Fibroblast of lung (primary cell): ENCODE measurements around the gene DCLRE1B. TPM values are rescaled to one million over a fixed set of nuclear protein-coding genes. Genes with fewer than 3 reads are reported as not detected.

Experiments
- DNase-seq, 2 donors: peaks; one replicate each; pipeline versions ENCODE4 v3.0.0 to v3.0.0-alpha.2; 2010; ENCODE audit warnings: low read depth in 2 of 2
- H2AFZ ChIP-seq: 2 replicates; pipeline ENCODE4 v1.5.1; 2012; ENCODE audit warnings: low read length, control low read depth, inconsistent platforms
- H3K27ac ChIP-seq: 2 replicates; pipeline ENCODE4 v1.5.1; 2011; ENCODE audit warnings: low read length, control low read depth; ENCODE audit not compliant: insufficient read depth
- H3K27me3 ChIP-seq: 2 replicates; pipeline ENCODE4 v1.5.1; 2011; ENCODE audit warnings: mild to moderate bottlenecking, low read length; ENCODE audit not compliant: control insufficient read depth, insufficient read depth
- H3K36me3 ChIP-seq: 2 replicates; pipeline ENCODE4 v1.5.1; 2011; ENCODE audit warnings: low read length; ENCODE audit not compliant: control insufficient read depth, insufficient read depth
- H3K4me1 ChIP-seq: 2 replicates; pipeline ENCODE4 v1.5.1; 2011; ENCODE audit warnings: low read length; ENCODE audit not compliant: control insufficient read depth, insufficient read depth; ENCODE audit errors: extremely low read depth
- H3K4me2 ChIP-seq: 2 replicates; pipeline ENCODE4 v1.5.1; 2011; ENCODE audit warnings: low read length, control low read depth; ENCODE audit not compliant: insufficient read depth; ENCODE audit errors: extremely low read depth
- H3K4me3 ChIP-seq, 4 experiments: fragments of 200-600 bp in 1 of 4; sonication (generic) in 1 of 4; replicated peaks in 1 of 4; 2 replicates each; pipeline ENCODE4 v1.5.1; 2011 to 2016; ENCODE audit warnings: low read length in 4 of 4, low read depth in 3 of 4, mild to moderate bottlenecking in 3 of 4, control low read depth in 2 of 4, inconsistent platforms in 1 of 4, mixed read lengths in 1 of 4; ENCODE audit not compliant: insufficient read depth in 1 of 4; ENCODE audit errors: control extremely low read depth in 1 of 4
- H3K79me2 ChIP-seq: 2 replicates; pipeline ENCODE4 v1.5.1; 2012; ENCODE audit warnings: mild to moderate bottlenecking, low read length, inconsistent platforms; ENCODE audit not compliant: control insufficient read depth, insufficient read depth
- H3K9ac ChIP-seq: 2 replicates; pipeline ENCODE4 v1.5.1; 2011; ENCODE audit warnings: mild to moderate bottlenecking, low read length, control low read depth; ENCODE audit not compliant: insufficient read depth
- H3K9me3 ChIP-seq: 2 replicates; pipeline ENCODE4 v1.5.1; 2012; ENCODE audit warnings: low read depth, low read length; ENCODE audit not compliant: control insufficient read depth, insufficient read depth
- H4K20me1 ChIP-seq: 2 replicates; pipeline ENCODE4 v1.5.1; 2011; ENCODE audit warnings: low read length; ENCODE audit not compliant: control insufficient read depth, insufficient read depth; ENCODE audit errors: extremely low read depth
- CTCF ChIP-seq, 2 donors: IDR thresholded peaks in 1 of 2; conservative IDR thresholded peaks in 1 of 2; 1 replicate in 1 of 2; 2 replicates in 1 of 2; pipeline ENCODE4 v1.5.1; 2011 to 2012; ENCODE audit warnings: low read length in 2 of 2, control low read depth in 1 of 2, inconsistent platforms in 1 of 2, low read depth in 1 of 2, mild to moderate bottlenecking in 1 of 2
- EZH2 ChIP-seq: IDR thresholded peaks from 2 replicates; pipeline ENCODE4 v1.5.1; 2012; ENCODE audit warnings: low read length, control low read depth, mild to moderate bottlenecking; ENCODE audit errors: missing control alignments
- polyA plus RNA-seq, 2 donors: library from polyadenylated mRNA; depleted of rRNA in 1 of 2; stranded (reverse) in 1 of 2; unstranded in 1 of 2; fragments of >200 nt; gene quantifications; 2 replicates each; pipeline ENCODE4 v1.2.1, GENCODE V29; 2011 to 2012; ENCODE audit warnings: missing spikeins in 1 of 2
- total RNA-seq: library from RNA; depleted of rRNA; stranded (reverse); fragments of >200 nt; gene quantifications from 2 replicates; pipeline ENCODE4 v1.2.1, GENCODE V29; 2014

The DCLRE1B gene
- total and polyA plus RNA-seq, 2 donors (not counting 1 experiment from before 2014, with no cell fraction given): 0.66 to 3.4 TPM

GRCh38 chr1:113901191-113901590 lies 3.9 kb upstream of the DCLRE1B start:
- TF ChIP-seq EZH2: no peak
- no peak for TF ChIP-seq CTCF (conservative IDR thresholded peaks at IDR 0.05 in 1 of 2, IDR thresholded peaks at IDR 0.05 in 1 of 2; ENCODE audit: low read depth in 1 of 2, low read length in 2 of 2)
- Histone ChIP-seq H3K27me3 (no peaks in the 10 kb centered on the region), H3K4me2 (no peak overlapping the region), H3K36me3 (peaks cover 5% of the 10 kb centered on the region), H3K4me3 (no peak overlapping the region), H3K9ac (no peak overlapping the region), H2AFZ (no peak overlapping the region), H3K4me1 (no peaks in the 10 kb centered on the region), H4K20me1 (no peaks in the 10 kb centered on the region), H3K79me2 (peaks cover 20% of the 10 kb centered on the region), H3K9me3 (no peaks in the 10 kb centered on the region), H3K27ac (no peak overlapping the region)
- DNase-seq: no peak

- Histone ChIP-seq H3K4me3 (peak overlapping the region; percentile 57 to 88 (median 86)), H3K27me3 (no peaks in the 10 kb centered on the region), H3K36me3 (peaks cover 5% of the 10 kb centered on the region), H3K27ac (peak overlapping the region; percentile 85), H3K9me3 (no peaks in the 10 kb centered on the region), H2AFZ (peak overlapping the region; percentile 89), H3K4me2 (peak overlapping the region; percentile 92), H3K79me2 (peaks cover 25% of the 10 kb centered on the region), H4K20me1 (no peaks in the 10 kb centered on the region), H3K4me1 (no peaks in the 10 kb centered on the region), H3K9ac (no peak overlapping the region)
- TF ChIP-seq EZH2 (no peak), CTCF (conservative IDR thresholded peaks at IDR 0.05 in 1 of 2, IDR thresholded peaks at IDR 0.05 in 1 of 2; ENCODE audit: low read depth in 1 of 2, low read length in 2 of 2) (no peak)
- peak in 1 of 2 donors; percentile 2 for DNase-seq
These were observed 1.4 kb upstream of the DCLRE1B start for GRCh38 chr1:113903501-113904292.

- H3K9ac ChIP-seq: peak overlapping the region; percentile 70
- H3K79me2 ChIP-seq: peaks cover 25% of the 10 kb centered on the region
- H3K27me3 ChIP-seq: no peaks in the 10 kb centered on the region
- H3K4me2 ChIP-seq: peak overlapping the region; percentile 92
- peaks cover 5% of the 10 kb centered on the region for H3K36me3 ChIP-seq
- peak overlapping the region; percentile 57 to 88 (median 86) for H3K4me3 ChIP-seq
- H2AFZ ChIP-seq: peak overlapping the region; percentile 89
- TF ChIP-seq CTCF (conservative IDR thresholded peaks at IDR 0.05 in 1 of 2, IDR thresholded peaks at IDR 0.05 in 1 of 2; ENCODE audit: low read depth in 1 of 2, low read length in 2 of 2) (no peak), EZH2 (no peak)
- DNase-seq: no peak
- H3K9me3 ChIP-seq: no peaks in the 10 kb centered on the region
- peak overlapping the region; percentile 85 for H3K27ac ChIP-seq
- no peaks in the 10 kb centered on the region for H4K20me1 ChIP-seq
- no peaks in the 10 kb centered on the region for H3K4me1 ChIP-seq
These were observed 843 bp upstream of the DCLRE1B start for GRCh38 chr1:113904293-113904673.
